Measurements from ENCODE around the gene HLCS. TPM values are rescaled to one million over a fixed set of nuclear protein-coding genes. Genes with fewer than 3 reads are reported as not detected.
"Not testable (repeated sequence)": the region's sequence is repeated elsewhere in the genome, so short reads cannot be mapped to it uniquely, and the experiment has no call there.

HLCS gene
- total RNA-seq, 3 donors from 2014 or later = 19.5 to 26.2 (median 20.3) TPM

DNA sequence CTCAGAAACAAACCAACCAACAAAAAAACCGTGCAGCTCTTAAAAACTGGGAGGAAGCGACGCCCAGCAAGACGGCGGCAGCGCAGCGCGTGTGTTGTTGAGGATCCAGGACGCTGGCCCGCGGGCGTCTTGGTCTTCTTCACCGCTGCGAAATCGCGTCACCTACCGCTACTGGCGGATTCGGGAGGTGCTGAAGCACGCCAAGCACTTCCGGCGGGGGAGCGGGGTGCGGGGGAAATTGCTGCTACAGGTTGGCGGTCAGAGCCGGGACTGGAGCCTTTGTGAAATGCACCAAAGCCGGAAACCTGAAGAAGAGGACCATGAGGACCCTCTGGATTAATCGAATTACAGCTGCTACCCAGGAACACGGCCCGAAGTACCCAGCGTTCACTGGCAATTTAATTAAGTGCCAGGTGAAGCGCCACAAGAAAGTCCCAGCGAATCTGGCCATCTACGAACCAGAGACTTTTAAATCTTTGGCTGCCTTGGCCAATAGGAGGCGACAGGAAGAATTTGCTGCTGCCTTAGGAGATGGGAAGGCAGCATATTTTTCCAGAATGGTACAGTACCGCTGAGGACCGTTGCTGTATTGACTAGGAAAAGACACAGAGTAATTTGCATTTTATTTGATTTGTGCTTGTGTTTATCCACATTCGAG lies 28.2 kb upstream of the HLCS start:
- no peaks in the 10 kb centered on the region for H3K9me3 ChIP-seq
- H3K27ac ChIP-seq = no peak overlapping the region
- H3K36me3 ChIP-seq = no peaks in the 10 kb centered on the region
- no peak for DNase-seq (ENCODE audit: low spot score in 2 of 2)
- peak overlapping the region in 2 of 3 donors; percentile 1 to 38 for H3K4me3 ChIP-seq
- H3K4me1 ChIP-seq = no peaks in the 10 kb centered on the region
- no peak for TF ChIP-seq POLR2AphosphoS5 (IDR thresholded peaks at IDR 0.05)
- no peaks in the 10 kb centered on the region for H3K27me3 ChIP-seq
- intact Hi-C loops (cut with DNase I; ENCODE audit: low total_unique reads) = no loop called here

DNA sequence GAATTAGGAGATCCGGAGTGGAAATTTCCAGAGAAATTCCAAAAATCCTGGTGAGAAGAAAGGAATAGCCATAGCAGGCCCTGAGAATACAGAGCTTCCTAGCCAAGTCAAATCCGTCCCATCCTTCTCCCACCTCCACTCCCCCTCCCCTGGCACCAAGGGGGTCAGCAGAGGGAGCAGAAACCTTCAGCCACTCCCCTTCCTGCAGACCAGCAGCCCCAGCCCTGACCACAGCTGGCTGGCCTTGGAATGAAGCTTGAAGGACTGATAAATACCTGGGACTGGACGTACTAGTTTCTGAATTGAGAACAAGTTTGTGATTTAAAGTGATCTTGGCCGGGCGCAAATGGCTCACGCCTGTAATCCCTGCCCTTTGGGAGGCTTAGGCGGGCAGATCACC lies 26.2 kb upstream of the HLCS start:
- TF ChIP-seq, protein P1, sequence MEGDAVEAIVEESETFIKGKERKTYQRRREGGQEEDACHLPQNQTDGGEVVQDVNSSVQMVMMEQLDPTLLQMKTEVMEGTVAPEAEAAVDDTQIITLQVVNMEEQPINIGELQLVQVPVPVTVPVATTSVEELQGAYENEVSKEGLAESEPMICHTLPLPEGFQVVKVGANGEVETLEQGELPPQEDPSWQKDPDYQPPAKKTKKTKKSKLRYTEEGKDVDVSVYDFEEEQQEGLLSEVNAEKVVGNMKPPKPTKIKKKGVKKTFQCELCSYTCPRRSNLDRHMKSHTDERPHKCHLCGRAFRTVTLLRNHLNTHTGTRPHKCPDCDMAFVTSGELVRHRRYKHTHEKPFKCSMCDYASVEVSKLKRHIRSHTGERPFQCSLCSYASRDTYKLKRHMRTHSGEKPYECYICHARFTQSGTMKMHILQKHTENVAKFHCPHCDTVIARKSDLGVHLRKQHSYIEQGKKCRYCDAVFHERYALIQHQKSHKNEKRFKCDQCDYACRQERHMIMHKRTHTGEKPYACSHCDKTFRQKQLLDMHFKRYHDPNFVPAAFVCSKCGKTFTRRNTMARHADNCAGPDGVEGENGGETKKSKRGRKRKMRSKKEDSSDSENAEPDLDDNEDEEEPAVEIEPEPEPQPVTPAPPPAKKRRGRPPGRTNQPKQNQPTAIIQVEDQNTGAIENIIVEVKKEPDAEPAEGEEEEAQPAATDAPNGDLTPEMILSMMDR (IDR thresholded peaks at IDR 0.05) = no peak
- TF ChIP-seq POLR2AphosphoS5 (IDR thresholded peaks at IDR 0.05) = no peak
- TF ChIP-seq POLR2A (IDR thresholded peaks at IDR 0.05) = no peak
- intact Hi-C loops (cut with DNase I; ENCODE audit: low total_unique reads) = no loop called here
- no peaks in the 10 kb centered on the region for H3K36me3 ChIP-seq
- no peak overlapping the region for H3K27ac ChIP-seq
- H3K27me3 ChIP-seq = no peaks in the 10 kb centered on the region
- H3K4me3 ChIP-seq = no peak overlapping the region
- H3K4me1 ChIP-seq = no peaks in the 10 kb centered on the region
- DNase-seq (ENCODE audit: low spot score in 2 of 2) = no peak
- no peaks in the 10 kb centered on the region for H3K9me3 ChIP-seq

DNA sequence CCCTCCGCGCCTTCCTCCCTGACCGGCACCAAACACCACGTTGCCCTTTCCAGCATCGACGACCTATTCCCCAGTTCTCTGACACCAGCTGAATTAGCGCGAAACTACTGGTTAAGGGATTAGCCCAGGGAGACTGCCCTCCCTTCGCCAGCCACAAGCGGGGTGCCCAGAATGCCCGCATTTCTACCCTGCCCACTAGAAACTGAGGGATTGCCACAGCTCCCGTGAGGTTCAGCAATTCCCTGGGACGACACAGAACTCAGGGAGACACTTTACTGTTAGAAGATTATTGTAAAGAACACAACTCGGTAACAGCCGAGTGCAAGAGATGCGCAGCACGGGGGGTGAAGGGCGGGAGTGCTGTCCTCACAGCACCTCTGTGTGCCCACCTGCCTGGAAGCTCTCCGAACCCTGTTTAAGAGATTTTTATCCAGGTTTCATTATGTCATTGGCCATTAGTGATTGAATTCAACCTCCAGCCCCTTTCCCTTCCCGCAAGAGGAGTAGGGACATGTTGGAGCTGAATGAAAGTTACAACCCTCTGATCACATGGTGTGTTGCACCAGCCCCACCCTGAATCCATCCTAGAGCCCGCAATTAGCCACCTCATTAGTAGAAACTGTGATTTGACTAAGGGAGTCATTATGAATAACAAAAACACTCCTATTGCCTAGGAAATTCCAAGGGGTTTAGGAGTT lies 24.2 kb upstream of the HLCS start:
- no peaks in the 10 kb centered on the region for H3K36me3 ChIP-seq
- peak overlapping the region; percentile 45 to 88 (median 74) for H3K4me3 ChIP-seq
- no peak for DNase-seq (ENCODE audit: low spot score in 2 of 2)
- peak overlapping the region; percentile 91 to 94 for H3K27ac ChIP-seq
- no peaks in the 10 kb centered on the region for H3K4me1 ChIP-seq
- no peaks in the 10 kb centered on the region for H3K27me3 ChIP-seq
- H3K9me3 ChIP-seq = no peaks in the 10 kb centered on the region
- no peak for TF ChIP-seq POLR2AphosphoS5 (IDR thresholded peaks at IDR 0.05)
- no peak for TF ChIP-seq POLR2A (IDR thresholded peaks at IDR 0.05)
- TF ChIP-seq, protein P1 (IDR thresholded peaks at IDR 0.05) = no peak
- intact Hi-C loops (cut with DNase I; ENCODE audit: low total_unique reads) = no loop called here

DNA sequence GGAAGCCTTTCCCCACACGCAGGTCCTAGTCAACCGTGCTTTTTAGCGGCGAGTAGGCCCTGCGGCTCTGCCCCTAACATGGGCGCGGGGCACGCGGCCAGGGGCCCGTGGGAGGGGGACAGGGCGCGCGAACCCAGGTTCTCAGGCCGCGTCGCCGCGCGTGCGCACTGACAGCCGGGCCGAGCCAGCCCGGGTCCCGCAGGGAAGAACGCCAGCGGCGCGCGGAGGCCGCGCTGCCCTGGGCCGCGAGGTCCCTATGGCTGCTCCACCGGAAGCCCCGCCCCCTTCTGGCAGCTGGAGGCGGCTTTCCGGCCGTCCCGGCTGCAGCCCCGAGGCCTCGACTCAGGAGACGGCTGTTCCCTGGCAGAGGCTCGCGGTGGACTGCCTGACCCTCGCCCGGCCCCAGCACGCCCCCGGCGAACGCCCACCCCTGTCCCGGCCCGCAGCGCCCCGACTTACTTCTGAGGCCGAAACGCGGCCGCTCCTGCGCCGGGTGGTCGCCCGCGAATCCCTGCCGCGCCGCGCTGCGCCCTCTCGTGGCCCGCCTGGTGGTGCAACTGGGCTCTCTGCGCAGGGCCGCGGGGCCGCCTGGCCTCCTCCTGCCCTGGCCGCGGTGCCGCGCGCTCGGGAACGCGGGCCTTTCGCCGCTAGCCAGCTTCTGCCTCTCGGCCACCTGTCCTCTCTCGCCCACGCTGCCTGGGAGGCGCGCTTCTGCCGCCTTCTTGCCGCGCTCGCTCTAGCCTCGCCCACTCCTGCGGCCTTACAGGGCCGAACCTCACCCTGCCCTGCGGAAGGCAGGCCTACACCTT lies 23.4 kb upstream of the HLCS start:
- no peaks in the 10 kb centered on the region for H3K9me3 ChIP-seq
- H3K4me1 ChIP-seq = no peaks in the 10 kb centered on the region
- peak; percentile 72 to 83 for DNase-seq (ENCODE audit: low spot score in 2 of 2)
- H3K27ac ChIP-seq = peak overlapping the region; percentile 91 to 94
- TF ChIP-seq, protein P1 (IDR thresholded peaks at IDR 0.05) = peak; percentile 47 to 84 (median 81)
- TF ChIP-seq POLR2AphosphoS5 (IDR thresholded peaks at IDR 0.05) (peak; percentile 7 to 47 (median 20)), POLR2A (IDR thresholded peaks at IDR 0.05) (no peak)
- no peaks in the 10 kb centered on the region for H3K27me3 ChIP-seq
- no peaks in the 10 kb centered on the region for H3K36me3 ChIP-seq
- intact Hi-C loops (cut with DNase I; ENCODE audit: low total_unique reads) = no loop called here
- H3K4me3 ChIP-seq = peak overlapping the region; percentile 45 to 88 (median 74)

DNA sequence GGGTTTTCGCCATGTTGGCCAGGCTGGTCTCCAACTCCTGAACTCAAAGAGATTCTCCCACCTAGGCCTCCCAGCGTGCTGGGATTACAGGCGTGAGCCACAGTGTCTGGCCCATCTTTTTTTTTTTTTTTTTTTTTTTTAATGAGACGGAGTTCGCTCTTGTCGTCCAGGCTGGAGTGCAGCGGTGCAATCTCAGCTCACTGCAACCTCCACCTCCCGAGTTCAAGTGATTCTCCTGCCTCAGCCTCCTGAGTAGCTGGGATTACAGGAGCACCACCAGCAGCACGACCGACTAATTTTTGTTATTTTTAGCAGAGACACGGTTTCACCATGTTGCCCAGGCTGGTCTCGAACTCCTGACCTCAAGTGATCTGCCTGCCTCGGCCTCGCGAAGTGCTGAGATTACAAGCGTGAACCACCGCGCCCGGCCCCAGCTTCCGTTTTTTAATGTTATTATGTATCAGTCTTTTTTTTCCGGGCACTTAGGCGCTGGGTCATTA lies 22.8 kb upstream of the HLCS start:
- Histone ChIP-seq H3K27ac (peak overlapping the region; percentile 91 to 94), H3K4me3 (peak overlapping the region; percentile 45 to 88 (median 74))
- H3K27me3 ChIP-seq; intact Hi-C loops (cut with DNase I; ENCODE audit: low total_unique reads); DNase-seq (ENCODE audit: low spot score in 2 of 2); H3K36me3 ChIP-seq; H3K4me1 ChIP-seq; H3K9me3 ChIP-seq: not testable (repeated sequence)

Data from breast epithelium (tissue), 4 donors.